CD4-positive, alpha-beta T cell treated with Interleukin-15 for 4 hours (primary cell): ENCODE data around the gene SLCO4A1.

Source experiments
- DNase-seq: peaks from one replicate; pipeline ENCODE4 v3.0.0-alpha.2; 2020; ENCODE audit warnings: low spot score

Gene SLCO4A1

DNA sequence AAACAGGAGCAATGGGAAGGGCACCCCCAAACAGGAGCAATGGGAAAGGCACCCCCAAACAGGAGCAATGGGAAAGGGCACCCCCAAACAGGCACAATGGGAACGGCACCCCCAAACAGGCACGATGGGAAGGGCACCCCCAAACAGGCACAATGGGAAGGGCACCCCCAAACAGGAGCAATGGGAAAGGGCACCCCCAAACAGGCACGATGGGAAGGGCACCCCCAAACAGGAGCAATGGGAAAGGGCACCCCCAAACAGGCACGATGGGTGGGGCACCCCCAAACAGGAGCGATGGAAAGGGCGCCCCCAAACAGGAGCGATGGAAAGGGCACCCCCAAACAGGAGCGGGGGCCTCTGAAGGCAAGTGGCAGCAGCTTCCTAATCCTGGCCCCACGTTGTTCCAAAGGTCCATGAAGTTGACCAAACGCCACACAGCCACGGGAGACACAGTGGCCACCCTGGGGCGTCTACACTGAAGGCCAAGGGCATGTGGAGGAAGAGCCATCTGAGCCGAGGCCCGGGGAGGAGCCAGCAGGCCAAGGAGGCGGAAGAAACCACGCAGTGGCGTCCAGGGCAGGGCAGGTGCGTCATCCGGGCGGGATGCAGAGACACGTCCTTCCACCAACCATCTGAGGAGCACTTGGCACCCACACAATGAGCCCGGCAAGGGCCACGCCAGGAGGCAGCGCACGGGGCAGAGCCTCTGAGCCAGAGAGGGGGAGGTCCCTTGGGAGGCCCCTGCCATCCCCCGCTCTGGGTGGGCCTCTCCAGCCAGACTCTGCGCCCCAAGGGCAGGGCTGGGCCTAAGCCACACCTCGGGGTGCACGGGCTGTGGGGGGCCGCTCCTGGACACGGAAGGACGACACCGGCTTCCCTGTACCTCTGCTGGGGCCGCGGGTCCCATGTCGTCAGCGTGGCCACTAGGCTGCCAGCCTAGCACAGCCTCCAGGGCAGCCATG, 44.8 kb downstream of the SLCO4A1 start:
- no peak for DNase-seq

- DNase-seq, result no peak
Measured at GRCh38 chr20:62688083-62688482, 45.8 kb downstream of the SLCO4A1 start.

GRCh38 chr20:62688855-62689460, 46.7 kb downstream of the SLCO4A1 start:
- DNase-seq, result no peak

GRCh38 chr20:62689861-62690260, 47.6 kb downstream of the SLCO4A1 start:
- DNase-seq, result no peak

- DNase-seq, result no peak
Measured at GRCh38 chr20:62690261-62690820, 48.0 kb downstream of the SLCO4A1 start.

DNA sequence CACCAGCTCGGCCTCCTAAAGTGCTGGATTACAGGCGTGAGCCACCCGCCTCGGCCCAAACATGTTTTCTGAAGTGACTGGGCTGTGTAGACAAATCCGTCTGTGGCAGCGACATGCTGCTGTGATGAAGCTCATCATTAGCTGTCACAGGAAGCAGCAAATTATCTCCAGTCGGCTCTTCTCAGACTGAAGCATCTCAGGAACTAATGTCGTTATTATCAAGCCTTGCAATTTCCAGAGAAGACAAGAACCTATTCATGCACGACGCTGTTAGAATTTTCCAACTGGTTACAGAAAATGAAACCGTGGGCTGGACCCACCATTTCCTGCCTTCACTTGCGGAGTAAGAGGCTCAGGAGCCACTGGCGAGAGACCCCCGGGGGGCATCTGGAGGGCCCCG, 49.2 kb downstream of the SLCO4A1 start:
- no peak for DNase-seq

GRCh38 chr20:62692176-62692575, 49.9 kb downstream of the SLCO4A1 start:
- no peak for DNase-seq

- no peak for DNase-seq
Measured at GRCh38 chr20:62692801-62693523, 50.7 kb downstream of the SLCO4A1 start.

DNA sequence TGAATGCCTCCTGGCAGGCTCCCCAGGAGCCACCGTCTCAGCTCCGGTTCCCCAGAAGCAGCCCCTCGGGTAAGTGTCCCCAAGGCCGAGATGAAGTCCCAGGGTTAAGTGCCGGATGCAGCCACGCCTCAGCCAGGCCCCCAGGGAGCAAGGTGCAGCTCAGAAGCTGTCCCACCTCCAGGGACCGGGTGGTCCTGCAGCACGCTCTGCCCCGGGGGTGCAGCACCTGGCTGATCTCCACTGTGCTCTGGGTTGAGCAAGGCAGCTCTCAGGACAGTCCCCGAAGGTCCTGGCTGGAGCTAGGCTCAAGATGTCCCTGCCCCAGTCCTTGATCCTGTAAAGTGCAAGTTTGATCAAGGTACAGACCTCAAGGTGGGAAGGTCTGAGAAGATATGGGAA, 51.2 kb downstream of the SLCO4A1 start:
- no peak for DNase-seq

DNA sequence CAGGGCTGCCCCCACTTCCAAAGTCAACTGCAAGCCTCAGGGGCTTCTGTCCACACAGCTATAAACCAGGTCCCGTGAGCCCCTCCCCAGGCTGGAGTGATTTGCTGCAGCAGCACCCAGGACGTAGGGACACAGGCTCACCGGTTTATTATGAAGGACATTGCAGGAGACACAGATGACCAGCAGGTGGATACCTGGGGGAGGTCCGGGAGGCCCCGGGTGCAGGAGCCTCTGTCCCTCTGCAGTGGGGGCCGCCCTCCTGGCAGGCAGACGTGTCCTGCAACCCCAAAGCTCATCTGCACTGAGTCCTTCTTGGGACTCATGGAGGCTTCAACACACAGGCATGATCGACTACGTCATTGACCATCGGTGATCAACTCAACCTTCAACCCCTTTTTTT, 51.8 kb downstream of the SLCO4A1 start:
- no peak for DNase-seq

DNA sequence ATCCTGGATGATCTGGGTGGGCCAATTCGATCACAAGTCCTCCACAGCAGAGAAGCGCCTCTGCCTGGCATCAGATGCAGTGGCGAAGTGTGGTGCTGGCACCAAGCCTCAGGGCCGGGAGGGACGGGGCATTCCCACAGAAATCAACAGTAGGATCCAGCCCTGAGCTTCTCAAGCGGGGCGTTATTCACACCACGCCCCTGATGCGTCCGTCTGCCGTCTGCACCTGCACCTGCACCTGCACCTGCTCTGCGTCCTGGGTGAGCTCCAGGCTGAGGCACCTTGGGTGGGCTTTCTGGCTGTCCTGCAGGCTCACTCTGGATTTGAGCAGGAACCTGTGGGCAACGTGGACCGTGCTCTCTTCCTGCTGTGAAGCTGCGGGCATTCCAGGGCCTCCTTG, 52.6 kb downstream of the SLCO4A1 start:
- no peak for DNase-seq

- no peak for DNase-seq
Measured at GRCh38 chr20:62695448-62696414, 53.4 kb downstream of the SLCO4A1 start.

GRCh38 chr20:62696434-62696957, 54.2 kb downstream of the SLCO4A1 start:
- DNase-seq, result no peak

DNA sequence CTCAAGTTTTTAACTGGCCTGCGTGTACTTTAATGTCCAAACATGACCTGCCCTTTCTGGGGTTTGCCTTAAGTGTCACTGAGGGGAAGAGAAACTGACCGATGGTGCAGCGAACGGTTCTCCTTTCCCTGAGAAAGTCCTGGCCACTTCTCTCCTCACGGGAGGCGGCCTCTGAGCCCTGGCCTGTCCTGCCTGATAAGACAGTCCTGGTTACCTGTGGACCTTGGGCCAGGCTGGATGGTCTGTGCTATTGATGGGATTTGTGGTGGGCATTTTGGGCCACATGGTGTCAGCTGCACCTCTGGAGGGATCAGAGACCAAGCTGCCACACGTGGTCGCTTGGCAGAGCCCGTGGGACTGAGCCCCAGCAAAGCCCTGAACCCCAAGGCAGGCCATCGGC, 54.7 kb downstream of the SLCO4A1 start:
- DNase-seq, result no peak

DNA sequence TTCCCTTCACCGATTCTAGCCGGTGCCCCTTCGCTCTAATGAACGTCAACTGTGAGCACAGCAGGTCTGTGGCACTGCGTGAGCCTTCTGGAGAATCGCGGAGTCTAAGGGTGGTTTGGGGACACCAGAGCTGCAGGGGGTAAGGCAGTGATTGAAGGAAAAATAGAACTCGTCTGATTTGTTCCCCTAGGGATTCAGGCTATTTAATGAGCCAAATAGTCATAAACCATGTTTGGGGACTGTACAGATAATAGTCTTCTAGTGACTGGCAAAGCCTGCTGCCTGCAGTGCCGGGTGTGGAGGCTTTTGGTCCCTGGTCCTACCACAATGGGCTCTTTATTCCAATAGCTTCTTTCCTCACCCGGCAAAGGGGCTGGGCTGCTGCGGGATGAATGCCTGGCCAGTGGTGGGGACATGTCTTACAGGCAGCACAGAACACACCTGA, 55.2 kb downstream of the SLCO4A1 start:
- no peak for DNase-seq

GRCh38 chr20:62698231-62698630, 55.9 kb downstream of the SLCO4A1 start:
- no peak for DNase-seq

GRCh38 chr20:62699296-62699695, 57.0 kb downstream of the SLCO4A1 start:
- no peak for DNase-seq

- no peak for DNase-seq
Measured at GRCh38 chr20:62699741-62700140, 57.4 kb downstream of the SLCO4A1 start.

DNA sequence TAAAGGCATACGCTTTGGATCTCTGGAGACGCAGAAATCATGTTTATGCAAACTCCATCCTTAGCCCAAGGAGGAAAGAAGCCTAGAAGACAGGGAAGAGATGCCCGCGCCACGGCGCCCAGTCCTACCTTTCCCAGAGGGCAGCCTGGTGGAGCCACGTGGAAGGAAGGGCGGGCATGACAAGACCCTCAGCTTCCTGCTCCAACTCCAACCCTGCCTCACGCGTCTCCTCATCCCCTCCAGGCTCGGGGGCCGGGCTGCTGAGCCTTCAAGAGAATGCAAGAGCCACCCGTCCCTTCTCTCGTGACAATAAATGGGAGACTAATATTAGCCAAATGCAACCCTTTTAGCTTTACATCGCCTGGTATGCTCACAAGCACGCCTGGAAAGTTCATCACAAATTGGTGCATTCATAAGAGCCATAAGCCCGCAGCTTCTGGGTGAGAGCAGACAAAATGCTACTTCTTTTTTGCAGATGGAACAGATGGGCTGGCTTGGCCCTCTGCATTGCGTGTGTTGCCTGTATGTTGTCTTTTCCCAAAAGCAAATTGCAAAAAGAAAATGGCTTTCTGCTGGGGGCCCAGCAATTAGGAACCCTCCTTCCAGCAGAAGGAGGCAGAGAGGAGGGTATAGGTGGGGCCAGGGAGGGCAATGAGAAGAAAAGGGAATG, 58.1 kb downstream of the SLCO4A1 start:
- DNase-seq, result no peak
